Measurements from ENCODE around the gene MAP4K4. TPM values are rescaled to one million over a fixed set of nuclear protein-coding genes. Genes with fewer than 3 reads are reported as not detected.

MAP4K4 gene
- total RNA-seq, 1 experiment from 2014 or later, result 132 TPM

GRCh38 chr2:101899871-101900270, 202.4 kb downstream of the MAP4K4 start:
- no peak overlapping the region for H2BK120ac ChIP-seq (ENCODE audit: low read depth, low read length, poor library complexity, severe bottlenecking)
- H3K23me2 ChIP-seq (ENCODE audit: insufficient read length, low read depth, low read length, poor library complexity, severe bottlenecking), result no peaks in the 10 kb centered on the region
- TF ChIP-seq CTCF (conservative IDR thresholded peaks at IDR 0.05), result no peak
- H2AFZ ChIP-seq (ENCODE audit: low read length), result no peak overlapping the region
- no peak overlapping the region for H2BK12ac ChIP-seq (ENCODE audit: insufficient read length, low read depth, low read length)
- no peaks in the 10 kb centered on the region for H3K27me3 ChIP-seq (ENCODE audit: insufficient read depth, low read length)
- H3K79me1 ChIP-seq (ENCODE audit: insufficient read depth, low read depth, low read length, poor library complexity, severe bottlenecking), result no peaks in the 10 kb centered on the region
- H3K4me2 ChIP-seq (ENCODE audit: insufficient read depth, insufficient read length, low read length), result no peak overlapping the region
- no peak overlapping the region for H3K23ac ChIP-seq (ENCODE audit: insufficient read length, low read depth, low read length)
- Mint-ChIP-seq H3K36me3 (ENCODE audit: insufficient read depth in 1 of 3, low read depth in 3 of 3) (peaks cover 7 to 20% (median 16%) of the 10 kb centered on the region in 3 experiments), H3K9me3 (peaks cover 0 to 19% of the 10 kb centered on the region in 2 experiments; a peak in 4 of 5 replicates), H3K4me1 (peaks cover 9 to 15% of the 10 kb centered on the region in 2 experiments), H3K27ac (no peak overlapping the region), H3K27me3 (ENCODE audit: low read depth) (no peaks in the 10 kb centered on the region; the same call in 1 of the 2 replicates), H3K4me3 (no peak overlapping the region)
- H4K8ac ChIP-seq (replicated peaks; ENCODE audit: insufficient read length, low read depth, low read length), result no peak overlapping the region
- H2BK5ac ChIP-seq (ENCODE audit: insufficient read length, low read length), result no peak overlapping the region
- H2BK20ac ChIP-seq (ENCODE audit: low read depth, low read length, poor library complexity, severe bottlenecking), result no peak overlapping the region
- no peaks in the 10 kb centered on the region for H3K9me3 ChIP-seq (ENCODE audit: control insufficient read depth, low read depth, low read length)
- H2AK5ac ChIP-seq (ENCODE audit: insufficient read length, low read length), result no peak overlapping the region
- DNase-seq, result no peak
- H3T11ph ChIP-seq (ENCODE audit: low read length), result no peak overlapping the region
- no peaks in the 10 kb centered on the region; the same call in 1 of the 2 replicates for H3K4me1 ChIP-seq (ENCODE audit: insufficient read depth, low read length)
- H3K4ac ChIP-seq (ENCODE audit: low read depth, low read length), result no peak overlapping the region
- no peaks in the 10 kb centered on the region for H4K20me1 ChIP-seq (ENCODE audit: control insufficient read depth, insufficient read depth, insufficient read length)
- no peak overlapping the region for H3K9ac ChIP-seq (ENCODE audit: extremely low read depth, insufficient read length, low read length)
- no peak overlapping the region for H3K18ac ChIP-seq (ENCODE audit: insufficient read length, low read depth, low read length)
- no peak overlapping the region for H2BK15ac ChIP-seq (ENCODE audit: low read depth, low read length)
- H4K5ac ChIP-seq (ENCODE audit: insufficient read length, low read depth, low read length), result no peak overlapping the region
- no peaks in the 10 kb centered on the region for H3K79me2 ChIP-seq (ENCODE audit: insufficient read depth, low read length)
- H4K91ac ChIP-seq (ENCODE audit: insufficient read length, low read depth, low read length), result no peak overlapping the region
- WGBS (ENCODE audit: extremely low coverage, insufficient read length, low lambda C conversion rate), result no CpG with 5 or more reads among the region's 1 CpG
- no peak overlapping the region for H3K56ac ChIP-seq (ENCODE audit: insufficient read length, low read depth, low read length)
- H3K27ac ChIP-seq (ENCODE audit: insufficient read length, low read depth, low read length), result no peak overlapping the region
- H3K14ac ChIP-seq (ENCODE audit: insufficient read depth, low read length), result no peak overlapping the region

Data from H9 (cell line).